Loucy (cell line): Measurements from ENCODE around the gene GNAT1.

Source experiments
- H2AFZ ChIP-seq: fragments of 200-600 bp; sonication (generic); 2 replicates; pipeline ENCODE4 v1.6.0; 2016; ENCODE audit warnings: antibody characterized with exemption, mild to moderate bottlenecking, low read length, moderate library complexity
- H3F3A ChIP-seq: fragments of 200-600 bp; 2 replicates; pipeline ENCODE4 v1.6.0; 2016; ENCODE audit warnings: antibody characterized with exemption, low read depth, mild to moderate bottlenecking
- H3K27me3 ChIP-seq: fragments of 200-600 bp; sonication (generic); 2 replicates; pipeline ENCODE4 v1.6.1; 2014; ENCODE audit warnings: low read length, mild to moderate bottlenecking; ENCODE audit not compliant: insufficient read depth, poor library complexity, severe bottlenecking
- H3K36me3 ChIP-seq: fragments of 200-600 bp; sonication (generic); 2 replicates; pipeline ENCODE4 v1.6.1; 2016; ENCODE audit warnings: low read length; ENCODE audit not compliant: insufficient read depth
- H3K4me1 ChIP-seq: fragments of 200-600 bp; sonication (generic); 2 replicates; pipeline ENCODE4 v1.5.1; 2014; ENCODE audit warnings: low read length, mild to moderate bottlenecking; ENCODE audit not compliant: insufficient read depth, poor library complexity, severe bottlenecking
- H3K4me2 ChIP-seq: fragments of 200-600 bp; sonication (generic); 2 replicates; pipeline ENCODE4 v1.6.0; 2014; ENCODE audit warnings: antibody characterized with exemption, low read length, low read depth, mild to moderate bottlenecking; ENCODE audit not compliant: poor library complexity, severe bottlenecking
- H3K4me3 ChIP-seq: fragments of 200-600 bp; sonication (generic); 2 replicates; pipeline ENCODE4 v1.5.1; 2014; ENCODE audit warnings: low read length, mild to moderate bottlenecking, mixed read lengths; ENCODE audit not compliant: poor library complexity, severe bottlenecking
- H3K79me2 ChIP-seq: fragments of 200-600 bp; sonication (generic); 2 replicates; pipeline ENCODE4 v1.6.1; 2014; ENCODE audit warnings: low read length; ENCODE audit not compliant: insufficient read depth
- H3K9ac ChIP-seq: fragments of 200-600 bp; sonication (generic); 2 replicates; pipeline ENCODE4 v1.6.0; 2014; ENCODE audit warnings: mild to moderate bottlenecking, low read depth, low read length, moderate library complexity; ENCODE audit not compliant: poor library complexity, severe bottlenecking
- H3K9me2 ChIP-seq: fragments of 200-600 bp; sonication (generic); replicated peaks from 2 replicates; pipeline ENCODE4 v1.6.1; 2016; ENCODE audit warnings: low read depth, low read length, mixed read lengths
- H3K9me3 ChIP-seq: fragments of 200-600 bp; sonication (generic); 2 replicates; pipeline ENCODE4 v1.6.1; 2014; ENCODE audit warnings: mild to moderate bottlenecking, antibody characterized with exemption, low read length, low read depth; ENCODE audit not compliant: insufficient read depth
- H4K20me1 ChIP-seq: fragments of 200-600 bp; sonication (generic); 2 replicates; pipeline ENCODE4 v1.6.0; 2014; ENCODE audit warnings: antibody characterized with exemption, low read length, mild to moderate bottlenecking; ENCODE audit not compliant: insufficient read depth, poor library complexity, severe bottlenecking
- EZH2phosphoT487 ChIP-seq: fragments of 200-600 bp; IDR thresholded peaks from 2 replicates; pipeline ENCODE4 v1.6.1; 2018; ENCODE audit warnings: antibody characterized with exemption, mild to moderate bottlenecking, moderate library complexity, borderline replicate concordance
- TF ChIP-seq, protein P1 (sequence below): fragments of 200-600 bp; sonication (generic); conservative IDR thresholded peaks from 2 replicates; pipeline ENCODE4 v1.5.1; 2014; ENCODE audit warnings: mild to moderate bottlenecking, antibody characterized with exemption, low read length

GNAT1 gene

DNA sequence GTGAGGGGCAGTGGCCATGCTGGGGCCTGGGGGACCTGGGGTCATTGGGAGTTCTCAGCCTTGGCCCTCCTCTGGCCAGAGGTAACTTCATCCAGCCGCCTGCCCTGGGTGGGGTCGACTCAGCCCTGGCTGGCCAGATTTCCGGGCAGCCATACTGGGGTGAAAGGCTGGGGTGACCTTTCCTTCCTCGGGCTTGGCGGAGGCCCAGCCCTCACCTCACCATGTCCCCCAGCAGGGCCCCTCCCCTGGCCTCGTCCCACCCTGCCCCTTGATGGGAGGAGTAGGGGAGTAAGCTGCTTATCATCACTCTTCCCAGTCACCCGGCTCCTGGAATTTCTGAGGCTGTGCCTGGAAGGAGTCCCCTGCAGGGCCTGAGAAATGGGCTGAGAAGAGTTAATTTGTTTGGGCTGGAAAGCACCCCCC is 30.8 kb upstream of the GNAT1 start:
- Histone ChIP-seq H3K36me3 (no peaks in the 10 kb centered on the region), H3K4me2 (no peak overlapping the region), H3K27me3 (no peaks in the 10 kb centered on the region), H3K4me1 (peaks cover 25% of the 10 kb centered on the region), H3F3A (no peaks in the 10 kb centered on the region), H2AFZ (no peak overlapping the region), H3K9me3 (no peaks in the 10 kb centered on the region), H4K20me1 (no peaks in the 10 kb centered on the region), H3K79me2 (no peaks in the 10 kb centered on the region), H3K9ac (no peak overlapping the region), H3K4me3 (no peak overlapping the region), H3K9me2 (no peaks in the 10 kb centered on the region)
- no peak for TF ChIP-seq EZH2phosphoT487
- TF ChIP-seq, protein P1, sequence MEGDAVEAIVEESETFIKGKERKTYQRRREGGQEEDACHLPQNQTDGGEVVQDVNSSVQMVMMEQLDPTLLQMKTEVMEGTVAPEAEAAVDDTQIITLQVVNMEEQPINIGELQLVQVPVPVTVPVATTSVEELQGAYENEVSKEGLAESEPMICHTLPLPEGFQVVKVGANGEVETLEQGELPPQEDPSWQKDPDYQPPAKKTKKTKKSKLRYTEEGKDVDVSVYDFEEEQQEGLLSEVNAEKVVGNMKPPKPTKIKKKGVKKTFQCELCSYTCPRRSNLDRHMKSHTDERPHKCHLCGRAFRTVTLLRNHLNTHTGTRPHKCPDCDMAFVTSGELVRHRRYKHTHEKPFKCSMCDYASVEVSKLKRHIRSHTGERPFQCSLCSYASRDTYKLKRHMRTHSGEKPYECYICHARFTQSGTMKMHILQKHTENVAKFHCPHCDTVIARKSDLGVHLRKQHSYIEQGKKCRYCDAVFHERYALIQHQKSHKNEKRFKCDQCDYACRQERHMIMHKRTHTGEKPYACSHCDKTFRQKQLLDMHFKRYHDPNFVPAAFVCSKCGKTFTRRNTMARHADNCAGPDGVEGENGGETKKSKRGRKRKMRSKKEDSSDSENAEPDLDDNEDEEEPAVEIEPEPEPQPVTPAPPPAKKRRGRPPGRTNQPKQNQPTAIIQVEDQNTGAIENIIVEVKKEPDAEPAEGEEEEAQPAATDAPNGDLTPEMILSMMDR = no peak

- H3K36me3 ChIP-seq = no peaks in the 10 kb centered on the region
- H3K9me2 ChIP-seq = no peaks in the 10 kb centered on the region
- H2AFZ ChIP-seq = no peak overlapping the region
- H4K20me1 ChIP-seq = no peaks in the 10 kb centered on the region
- H3K27me3 ChIP-seq = no peaks in the 10 kb centered on the region
- peaks cover 25% of the 10 kb centered on the region for H3K4me1 ChIP-seq
- TF ChIP-seq, protein P1 = no peak
- no peak for TF ChIP-seq EZH2phosphoT487
- no peaks in the 10 kb centered on the region for H3F3A ChIP-seq
- no peak overlapping the region for H3K9ac ChIP-seq
- H3K9me3 ChIP-seq = no peaks in the 10 kb centered on the region
- H3K4me3 ChIP-seq = no peak overlapping the region
- no peaks in the 10 kb centered on the region for H3K79me2 ChIP-seq
- H3K4me2 ChIP-seq = no peak overlapping the region
These were observed 30.1 kb upstream of the GNAT1 start for GRCh38 chr3:50161320-50161719.

GRCh38 chr3:50162034-50162883 is 29.2 kb upstream of the GNAT1 start:
- Histone ChIP-seq H3K4me3 (no peak overlapping the region), H3K27me3 (no peaks in the 10 kb centered on the region), H3K9me3 (no peaks in the 10 kb centered on the region), H3K4me2 (no peak overlapping the region), H2AFZ (no peak overlapping the region), H3K36me3 (no peaks in the 10 kb centered on the region), H3K9ac (no peak overlapping the region), H3K79me2 (no peaks in the 10 kb centered on the region), H3F3A (no peaks in the 10 kb centered on the region), H3K9me2 (no peaks in the 10 kb centered on the region), H3K4me1 (peaks cover 25% of the 10 kb centered on the region), H4K20me1 (no peaks in the 10 kb centered on the region)
- TF ChIP-seq, protein P1 = no peak
- no peak for TF ChIP-seq EZH2phosphoT487
